ENCODE results near the gene P2RX6. TPM values are rescaled to one million over a fixed set of nuclear protein-coding genes. Genes with fewer than 3 reads are reported as not detected.

Gene P2RX6
- total and polyA plus RNA-seq, 2 experiments from 2014 or later, result 1.6 to 2.2 TPM

DNA sequence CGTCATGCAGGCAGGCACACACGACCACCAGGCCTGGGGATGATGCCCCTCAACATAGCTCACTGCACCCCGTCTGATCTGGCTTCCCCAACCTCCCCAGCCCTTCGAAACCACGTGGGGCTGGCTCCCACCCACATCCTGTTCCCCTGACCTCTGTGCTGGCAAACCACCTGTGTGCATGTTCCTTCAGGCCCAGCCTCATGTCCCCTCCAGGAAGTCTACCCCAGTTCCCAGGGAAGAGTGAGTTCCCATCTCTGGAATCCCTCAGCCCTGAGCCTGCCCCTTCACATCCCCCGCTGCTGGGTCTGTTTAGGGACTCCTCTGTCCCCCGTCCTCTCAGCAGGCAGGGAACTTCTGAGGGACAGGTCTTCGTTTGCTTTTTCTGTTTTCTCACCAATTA, 10.3 kb downstream of the P2RX6 start:
- Histone ChIP-seq H3K27me3 (replicated peaks; ENCODE audit: insufficient read depth) (no peaks in the 10 kb centered on the region), H3K9ac (no peak overlapping the region), H3K9me2 (ENCODE audit: insufficient read depth) (no peaks in the 10 kb centered on the region), H3K9me3 (ENCODE audit: low read depth) (no peaks in the 10 kb centered on the region), H3K4me1 (ENCODE audit: insufficient read depth) (no peaks in the 10 kb centered on the region), H3F3A (ENCODE audit: insufficient read depth) (no peaks in the 10 kb centered on the region), H3K27ac (no peak overlapping the region), H4K20me1 (ENCODE audit: insufficient read depth) (no peaks in the 10 kb centered on the region), H2AFZ (no peak overlapping the region), H3K36me3 (ENCODE audit: low read depth) (no peaks in the 10 kb centered on the region), H3K79me2 (ENCODE audit: insufficient read depth) (no peaks in the 10 kb centered on the region), H3K4me2 (ENCODE audit: unreplicated experiment) (no peak overlapping the region), H3K4me3 (no peak overlapping the region)
- 71 to 79% methylated on average over 7 to 8 of the region's 8 CpGs for WGBS, 2 experiments (ENCODE audit: low coverage in 1 of 2, low lambda C conversion rate in 2 of 2, missing lambda C conversion rate in 2 of 2)
- in situ Hi-C loops (cut with MboI), result no loop called here
- no peak for DNase-seq
- no peak for TF ChIP-seq EZH2 (IDR thresholded peaks at IDR 0.05; ENCODE audit: insufficient read depth, poor library complexity, severe bottlenecking)
- no peak for TF ChIP-seq EZH2phosphoT487 (IDR thresholded peaks at IDR 0.05; ENCODE audit: insufficient read depth, low read depth)

DNA sequence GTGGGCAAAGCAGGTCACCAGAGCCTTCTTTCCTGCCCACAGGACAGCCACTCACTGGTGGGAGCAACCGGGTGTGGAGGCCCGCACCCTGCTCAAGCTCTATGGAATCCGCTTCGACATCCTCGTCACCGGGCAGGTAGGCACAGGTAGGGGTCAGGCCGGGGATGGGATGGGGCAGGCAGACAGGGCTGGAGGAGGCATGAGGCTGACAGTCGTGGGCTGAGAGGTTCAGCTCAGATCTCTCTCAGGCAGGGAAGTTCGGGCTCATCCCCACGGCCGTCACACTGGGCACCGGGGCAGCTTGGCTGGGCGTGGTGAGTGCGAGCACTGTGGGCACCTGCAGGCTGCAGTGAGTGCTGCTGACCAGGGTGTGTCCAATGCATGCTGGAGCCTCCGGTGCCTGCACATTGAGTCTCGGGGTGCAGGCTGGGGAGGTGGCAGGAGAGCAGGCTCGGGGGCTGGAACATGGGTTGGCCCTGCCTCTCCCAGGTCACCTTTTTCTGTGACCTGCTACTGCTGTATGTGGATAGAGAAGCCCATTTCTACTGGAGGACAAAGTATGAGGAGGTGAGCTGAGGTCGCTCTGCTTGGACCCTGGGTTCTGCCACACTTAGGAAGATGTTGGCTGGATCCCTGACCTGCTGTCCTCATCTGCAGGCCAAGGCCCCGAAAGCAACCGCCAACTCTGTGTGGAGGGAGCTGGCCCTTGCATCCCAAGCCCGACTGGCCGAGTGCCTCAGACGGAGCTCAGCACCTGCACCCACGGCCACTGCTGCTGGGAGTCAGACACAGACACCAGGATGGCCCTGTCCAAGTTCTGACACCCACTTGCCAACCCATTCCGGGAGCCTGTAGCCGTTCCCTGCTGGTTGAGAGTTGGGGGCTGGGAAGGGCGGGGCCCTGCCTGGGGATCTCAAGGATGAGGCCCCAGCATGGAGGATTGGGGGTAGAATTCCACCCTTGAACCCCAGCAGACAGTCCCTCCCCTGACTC, 11.1 kb downstream of the P2RX6 start:
- 77 to 83% methylated on average over 26 to 27 of the region's 27 CpGs for WGBS, 2 experiments (ENCODE audit: low coverage in 1 of 2, low lambda C conversion rate in 2 of 2, missing lambda C conversion rate in 2 of 2)
- H3K79me2 ChIP-seq (ENCODE audit: insufficient read depth), result no peaks in the 10 kb centered on the region
- DNase-seq, result no peak
- H3K27ac ChIP-seq, result no peak overlapping the region
- H3K4me1 ChIP-seq (ENCODE audit: insufficient read depth), result no peaks in the 10 kb centered on the region
- no peaks in the 10 kb centered on the region for H3F3A ChIP-seq (ENCODE audit: insufficient read depth)
- H3K36me3 ChIP-seq (ENCODE audit: low read depth), result no peaks in the 10 kb centered on the region
- H3K4me2 ChIP-seq (ENCODE audit: unreplicated experiment), result no peak overlapping the region
- H2AFZ ChIP-seq, result no peak overlapping the region
- H3K9ac ChIP-seq, result no peak overlapping the region
- no peaks in the 10 kb centered on the region for H3K9me3 ChIP-seq (ENCODE audit: low read depth)
- H4K20me1 ChIP-seq (ENCODE audit: insufficient read depth), result no peaks in the 10 kb centered on the region
- H3K27me3 ChIP-seq (replicated peaks; ENCODE audit: insufficient read depth), result no peaks in the 10 kb centered on the region
- H3K9me2 ChIP-seq (ENCODE audit: insufficient read depth), result no peaks in the 10 kb centered on the region
- TF ChIP-seq EZH2 (IDR thresholded peaks at IDR 0.05; ENCODE audit: insufficient read depth, poor library complexity, severe bottlenecking) (no peak), EZH2phosphoT487 (IDR thresholded peaks at IDR 0.05; ENCODE audit: insufficient read depth, low read depth) (no peak)
- no peak overlapping the region for H3K4me3 ChIP-seq
- in situ Hi-C loops (cut with MboI), result no loop called here

DNA sequence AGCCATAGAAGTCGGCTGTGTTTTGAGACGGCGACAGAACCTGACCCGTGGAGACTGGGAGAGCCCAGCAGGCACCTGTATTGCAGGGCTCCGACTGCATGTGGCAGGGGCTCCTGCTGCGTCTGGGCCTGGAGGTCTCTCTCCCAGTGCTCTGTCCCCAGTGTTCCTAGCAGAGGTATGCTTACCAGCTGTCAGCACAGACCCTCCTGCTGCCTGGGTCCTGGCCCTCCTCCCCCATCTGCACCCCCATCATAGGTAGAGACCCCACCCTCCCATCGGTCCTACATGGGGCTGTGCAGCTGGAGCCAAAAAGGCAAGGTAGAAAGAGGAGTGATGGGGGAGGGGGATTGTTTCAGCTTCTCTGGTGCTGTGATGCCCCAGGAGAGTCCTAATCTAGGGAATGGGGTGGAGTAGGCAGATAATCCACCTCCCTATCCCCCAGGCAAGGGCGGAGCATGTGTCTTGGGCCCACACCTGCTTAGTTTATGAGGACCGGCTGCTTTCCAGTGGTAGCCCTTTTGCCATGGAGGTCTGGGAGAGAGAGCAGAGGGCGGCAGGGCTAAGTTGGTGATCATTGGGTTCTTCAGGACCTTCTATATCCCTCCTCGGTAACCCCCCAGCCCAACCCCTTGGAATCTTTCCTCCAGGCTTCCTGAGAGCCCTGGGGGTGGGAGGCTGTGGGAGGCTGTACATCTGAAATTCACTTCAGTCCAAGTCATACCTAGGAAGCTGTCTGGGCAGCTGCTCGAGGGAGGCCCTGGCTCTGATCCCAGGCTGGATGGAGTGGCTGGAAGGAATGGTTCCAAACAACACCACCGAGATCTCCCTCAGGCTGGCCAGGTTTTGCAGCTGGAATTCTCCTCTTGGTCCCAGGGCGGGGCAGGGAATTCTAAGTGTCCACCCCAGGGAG, 12.1 kb downstream of the P2RX6 start:
- H3K27me3 ChIP-seq (replicated peaks; ENCODE audit: insufficient read depth), result 0 out of 2 replicates have a peak, but pooled peaks cover 6% of the 10 kb centered on the region
- H2AFZ ChIP-seq, result no peak overlapping the region
- H3K27ac ChIP-seq, result no peak overlapping the region
- no peaks in the 10 kb centered on the region for H3K4me1 ChIP-seq (ENCODE audit: insufficient read depth)
- H3K9me2 ChIP-seq (ENCODE audit: insufficient read depth), result no peaks in the 10 kb centered on the region
- no peak overlapping the region for H3K4me2 ChIP-seq (ENCODE audit: unreplicated experiment)
- no peaks in the 10 kb centered on the region for H4K20me1 ChIP-seq (ENCODE audit: insufficient read depth)
- in situ Hi-C loops (cut with MboI), result no loop called here
- H3K36me3 ChIP-seq (ENCODE audit: low read depth), result no peaks in the 10 kb centered on the region
- no peaks in the 10 kb centered on the region for H3F3A ChIP-seq (ENCODE audit: insufficient read depth)
- DNase-seq, result peak; percentile 73
- WGBS, 2 experiments (ENCODE audit: low coverage in 1 of 2, low lambda C conversion rate in 2 of 2, missing lambda C conversion rate in 2 of 2), result 58 to 60% methylated on average over 14 of the region's 14 CpGs
- TF ChIP-seq EZH2phosphoT487 (IDR thresholded peaks at IDR 0.05; ENCODE audit: insufficient read depth, low read depth) (no peak), EZH2 (IDR thresholded peaks at IDR 0.05; ENCODE audit: insufficient read depth, poor library complexity, severe bottlenecking) (no peak)
- H3K4me3 ChIP-seq, result no peak overlapping the region
- H3K9ac ChIP-seq, result no peak overlapping the region
- no peaks in the 10 kb centered on the region for H3K79me2 ChIP-seq (ENCODE audit: insufficient read depth)
- no peaks in the 10 kb centered on the region for H3K9me3 ChIP-seq (ENCODE audit: low read depth)
